ENCODE data around the gene MED13L.

- TF ChIP-seq, protein P1, sequence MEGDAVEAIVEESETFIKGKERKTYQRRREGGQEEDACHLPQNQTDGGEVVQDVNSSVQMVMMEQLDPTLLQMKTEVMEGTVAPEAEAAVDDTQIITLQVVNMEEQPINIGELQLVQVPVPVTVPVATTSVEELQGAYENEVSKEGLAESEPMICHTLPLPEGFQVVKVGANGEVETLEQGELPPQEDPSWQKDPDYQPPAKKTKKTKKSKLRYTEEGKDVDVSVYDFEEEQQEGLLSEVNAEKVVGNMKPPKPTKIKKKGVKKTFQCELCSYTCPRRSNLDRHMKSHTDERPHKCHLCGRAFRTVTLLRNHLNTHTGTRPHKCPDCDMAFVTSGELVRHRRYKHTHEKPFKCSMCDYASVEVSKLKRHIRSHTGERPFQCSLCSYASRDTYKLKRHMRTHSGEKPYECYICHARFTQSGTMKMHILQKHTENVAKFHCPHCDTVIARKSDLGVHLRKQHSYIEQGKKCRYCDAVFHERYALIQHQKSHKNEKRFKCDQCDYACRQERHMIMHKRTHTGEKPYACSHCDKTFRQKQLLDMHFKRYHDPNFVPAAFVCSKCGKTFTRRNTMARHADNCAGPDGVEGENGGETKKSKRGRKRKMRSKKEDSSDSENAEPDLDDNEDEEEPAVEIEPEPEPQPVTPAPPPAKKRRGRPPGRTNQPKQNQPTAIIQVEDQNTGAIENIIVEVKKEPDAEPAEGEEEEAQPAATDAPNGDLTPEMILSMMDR (conservative IDR thresholded peaks at IDR 0.05; ENCODE audit: low read length) = no peak
- no peak for TF ChIP-seq EZH2phosphoT487 (IDR thresholded peaks at IDR 0.05; ENCODE audit: borderline replicate concordance, low read depth, low read length)
Observed at GRCh38 chr12:116012757-116013156, 264.7 kb downstream of the MED13L start.

Measured in OCI-LY7 (cell line).